ENCODE measurements around the gene CLCA2.

DNA sequence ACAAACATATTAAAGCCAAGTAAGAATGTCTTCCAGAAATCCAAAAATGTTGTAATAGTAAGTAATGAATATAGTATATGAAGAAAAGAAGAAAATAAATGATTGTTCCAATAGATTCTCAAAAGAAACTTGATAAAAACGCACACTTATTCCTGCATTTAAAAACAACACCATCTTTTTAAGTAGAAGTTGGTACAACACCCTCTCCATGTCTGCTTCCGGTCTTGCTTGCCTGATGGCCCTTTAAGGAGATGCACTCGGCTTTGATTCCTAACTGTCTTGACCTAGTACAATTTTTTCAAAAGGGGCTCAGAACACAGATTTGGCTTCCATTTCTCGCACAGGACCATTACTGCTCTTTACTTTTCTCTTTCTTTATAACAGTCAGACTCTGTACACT, 53.7 kb downstream of the CLCA2 start:
- TF ChIP-seq, protein P1, sequence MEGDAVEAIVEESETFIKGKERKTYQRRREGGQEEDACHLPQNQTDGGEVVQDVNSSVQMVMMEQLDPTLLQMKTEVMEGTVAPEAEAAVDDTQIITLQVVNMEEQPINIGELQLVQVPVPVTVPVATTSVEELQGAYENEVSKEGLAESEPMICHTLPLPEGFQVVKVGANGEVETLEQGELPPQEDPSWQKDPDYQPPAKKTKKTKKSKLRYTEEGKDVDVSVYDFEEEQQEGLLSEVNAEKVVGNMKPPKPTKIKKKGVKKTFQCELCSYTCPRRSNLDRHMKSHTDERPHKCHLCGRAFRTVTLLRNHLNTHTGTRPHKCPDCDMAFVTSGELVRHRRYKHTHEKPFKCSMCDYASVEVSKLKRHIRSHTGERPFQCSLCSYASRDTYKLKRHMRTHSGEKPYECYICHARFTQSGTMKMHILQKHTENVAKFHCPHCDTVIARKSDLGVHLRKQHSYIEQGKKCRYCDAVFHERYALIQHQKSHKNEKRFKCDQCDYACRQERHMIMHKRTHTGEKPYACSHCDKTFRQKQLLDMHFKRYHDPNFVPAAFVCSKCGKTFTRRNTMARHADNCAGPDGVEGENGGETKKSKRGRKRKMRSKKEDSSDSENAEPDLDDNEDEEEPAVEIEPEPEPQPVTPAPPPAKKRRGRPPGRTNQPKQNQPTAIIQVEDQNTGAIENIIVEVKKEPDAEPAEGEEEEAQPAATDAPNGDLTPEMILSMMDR (IDR thresholded peaks at IDR 0.05; ENCODE audit: low read depth, low read length), result no peak
- TF ChIP-seq EZH2phosphoT487 (IDR thresholded peaks at IDR 0.05; ENCODE audit: low read depth), result no peak
